Measurements from ENCODE around the gene NPIPB4.
"Not testable (repeated sequence)": the region's sequence is repeated elsewhere in the genome, so short reads cannot be mapped to it uniquely, and the experiment has no call there.

The NPIPB4 gene

GRCh38 chr16:21857656-21858055 is at the start of gene NPIPB4:
Gene NPIPB4 (minus strand): TSS chr16:21857756. CDS start chr16:21857378, 378 bp downstream.
- H3K9me3 ChIP-seq (ENCODE audit: control insufficient read depth, insufficient read depth, low read length); H3K9ac ChIP-seq (ENCODE audit: low read depth, low read length); H3K36me3 ChIP-seq (ENCODE audit: insufficient read depth, low read length): not testable (repeated sequence)

GRCh38 chr16:21898998-21899397 is 41.4 kb upstream of the NPIPB4 start:
- H3K4me1 ChIP-seq (ENCODE audit: insufficient read depth, low read length); H3K36me3 ChIP-seq (ENCODE audit: insufficient read depth, low read length); H3K9me3 ChIP-seq (ENCODE audit: control insufficient read depth, insufficient read depth, low read length); H3K9ac ChIP-seq (ENCODE audit: low read depth, low read length): not testable (repeated sequence)

More at GRCh38 chr16:21857656-21858055, at the start of gene NPIPB4:
- H3K4me1 ChIP-seq (ENCODE audit: insufficient read depth, low read length), result not testable (repeated sequence)

GRCh38 chr16:21881988-21882387 is 24.4 kb upstream of the NPIPB4 start:
- H3K9ac ChIP-seq (ENCODE audit: low read depth, low read length); H3K4me1 ChIP-seq (ENCODE audit: insufficient read depth, low read length); H3K36me3 ChIP-seq (ENCODE audit: insufficient read depth, low read length); H3K9me3 ChIP-seq (ENCODE audit: control insufficient read depth, insufficient read depth, low read length): not testable (repeated sequence)

GRCh38 chr16:21837186-21837585 is 20.4 kb downstream of the NPIPB4 start:
- not testable (repeated sequence) for H3K9ac ChIP-seq (ENCODE audit: low read depth, low read length); H3K36me3 ChIP-seq (ENCODE audit: insufficient read depth, low read length); H3K4me1 ChIP-seq (ENCODE audit: insufficient read depth, low read length); H3K9me3 ChIP-seq (ENCODE audit: control insufficient read depth, insufficient read depth, low read length)

- H3K36me3 ChIP-seq (ENCODE audit: insufficient read depth, low read length); H3K9ac ChIP-seq (ENCODE audit: low read depth, low read length); H3K9me3 ChIP-seq (ENCODE audit: control insufficient read depth, insufficient read depth, low read length); H3K4me1 ChIP-seq (ENCODE audit: insufficient read depth, low read length): not testable (repeated sequence)
Measured at GRCh38 chr16:21836334-21836733, 21.2 kb downstream of the NPIPB4 start.

- H3K9ac ChIP-seq (ENCODE audit: low read depth, low read length); H3K4me1 ChIP-seq (ENCODE audit: insufficient read depth, low read length); H3K9me3 ChIP-seq (ENCODE audit: control insufficient read depth, insufficient read depth, low read length); H3K36me3 ChIP-seq (ENCODE audit: insufficient read depth, low read length): not testable (repeated sequence)
Measured at GRCh38 chr16:21835747-21836146, 21.8 kb downstream of the NPIPB4 start.

- not testable (repeated sequence) for H3K9me3 ChIP-seq (ENCODE audit: control insufficient read depth, insufficient read depth, low read length); H3K4me1 ChIP-seq (ENCODE audit: insufficient read depth, low read length); H3K36me3 ChIP-seq (ENCODE audit: insufficient read depth, low read length); H3K9ac ChIP-seq (ENCODE audit: low read depth, low read length)
Measured at GRCh38 chr16:21834211-21834610, 23.3 kb downstream of the NPIPB4 start.

GRCh38 chr16:21829929-21830328 is 27.6 kb downstream of the NPIPB4 start:
- H3K9ac ChIP-seq (ENCODE audit: low read depth, low read length), result not testable (repeated sequence)

GRCh38 chr16:21826067-21826706 is 31.4 kb downstream of the NPIPB4 start:
- H3K9ac ChIP-seq (ENCODE audit: low read depth, low read length); H3K36me3 ChIP-seq (ENCODE audit: insufficient read depth, low read length); H3K4me1 ChIP-seq (ENCODE audit: insufficient read depth, low read length); H3K9me3 ChIP-seq (ENCODE audit: control insufficient read depth, insufficient read depth, low read length): not testable (repeated sequence)

More at GRCh38 chr16:21829929-21830328, 27.6 kb downstream of the NPIPB4 start:
- H3K9me3 ChIP-seq (ENCODE audit: control insufficient read depth, insufficient read depth, low read length); H3K36me3 ChIP-seq (ENCODE audit: insufficient read depth, low read length); H3K4me1 ChIP-seq (ENCODE audit: insufficient read depth, low read length): not testable (repeated sequence)

GRCh38 chr16:21825526-21825925 is 32.0 kb downstream of the NPIPB4 start:
- H3K36me3 ChIP-seq (ENCODE audit: insufficient read depth, low read length); H3K9me3 ChIP-seq (ENCODE audit: control insufficient read depth, insufficient read depth, low read length); H3K9ac ChIP-seq (ENCODE audit: low read depth, low read length); H3K4me1 ChIP-seq (ENCODE audit: insufficient read depth, low read length): not testable (repeated sequence)

GRCh38 chr16:21823258-21823657 is 34.3 kb downstream of the NPIPB4 start:
- H3K9me3 ChIP-seq (ENCODE audit: control insufficient read depth, insufficient read depth, low read length); H3K9ac ChIP-seq (ENCODE audit: low read depth, low read length); H3K4me1 ChIP-seq (ENCODE audit: insufficient read depth, low read length); H3K36me3 ChIP-seq (ENCODE audit: insufficient read depth, low read length): not testable (repeated sequence)

GRCh38 chr16:21820908-21821465 is 36.6 kb downstream of the NPIPB4 start:
- H3K9me3 ChIP-seq (ENCODE audit: control insufficient read depth, insufficient read depth, low read length); H3K4me1 ChIP-seq (ENCODE audit: insufficient read depth, low read length); H3K36me3 ChIP-seq (ENCODE audit: insufficient read depth, low read length): not testable (repeated sequence)
- H3K9ac ChIP-seq (ENCODE audit: low read depth, low read length), result peak overlapping the region; percentile 80

GRCh38 chr16:21820028-21820907 is 37.3 kb downstream of the NPIPB4 start:
- peak overlapping the region; percentile 80 for H3K9ac ChIP-seq (ENCODE audit: low read depth, low read length)

GRCh38 chr16:21819617-21820016 is 37.9 kb downstream of the NPIPB4 start:
- H3K36me3 ChIP-seq (ENCODE audit: insufficient read depth, low read length); H3K9me3 ChIP-seq (ENCODE audit: control insufficient read depth, insufficient read depth, low read length); H3K4me1 ChIP-seq (ENCODE audit: insufficient read depth, low read length): not testable (repeated sequence)
- peak overlapping the region; percentile 80; the same call in 1 of the 2 replicates for H3K9ac ChIP-seq (ENCODE audit: low read depth, low read length)

More at GRCh38 chr16:21820028-21820907, 37.3 kb downstream of the NPIPB4 start:
- H3K36me3 ChIP-seq (ENCODE audit: insufficient read depth, low read length); H3K9me3 ChIP-seq (ENCODE audit: control insufficient read depth, insufficient read depth, low read length); H3K4me1 ChIP-seq (ENCODE audit: insufficient read depth, low read length): not testable (repeated sequence)

- H3K4me1 ChIP-seq (ENCODE audit: insufficient read depth, low read length); H3K9me3 ChIP-seq (ENCODE audit: control insufficient read depth, insufficient read depth, low read length); H3K9ac ChIP-seq (ENCODE audit: low read depth, low read length); H3K36me3 ChIP-seq (ENCODE audit: insufficient read depth, low read length): not testable (repeated sequence)
Measured at GRCh38 chr16:21817012-21817411, 40.5 kb downstream of the NPIPB4 start.

Data from ES-I3 (cell line).